ENCODE results near the gene MTMR2.
"Not testable (repeated sequence)": the region's sequence is repeated elsewhere in the genome, so short reads cannot be mapped to it uniquely, and the experiment has no call there.

- TF ChIP-seq EP300 (IDR thresholded peaks at IDR 0.05; ENCODE audit: low read depth); CTCF (IDR thresholded peaks at IDR 0.05); POLR2A (IDR thresholded peaks at IDR 0.05); POLR2AphosphoS5 (IDR thresholded peaks at IDR 0.05): not testable (repeated sequence)
Observed at GRCh38 chr11:95811052-95811451, 112.9 kb downstream of the MTMR2 start.

All from transverse colon (tissue), 4 donors.